ENCODE measurements around the gene ACR. TPM values are rescaled to one million over a fixed set of nuclear protein-coding genes. Genes with fewer than 3 reads are reported as not detected.

Gene ACR
- total and polyA plus RNA-seq, 2 of the 4 experiments (the other 2 are of a cell fraction): not detected

- intact Hi-C loops (cut with micrococcal nuclease) (no loop called here), dilution Hi-C loops (cut with HindIII; ENCODE audit: low sequenced_read_pairs, unreplicated experiment) (no loop called here), in situ Hi-C loops (cut with MboI; ENCODE audit: low sequenced_read_pairs) (no loop called here)
- H3K27ac ChIP-seq (ENCODE audit: insufficient read depth, low read length): no peak overlapping the region
- no peak overlapping the region for H4K91ac ChIP-seq (ENCODE audit: insufficient read depth, low read depth, low read length)
- H4K5ac ChIP-seq (ENCODE audit: low read depth, low read length): peak overlapping the region; percentile 40; the same call in 1 of the 2 replicates
- ChIA-PET CTCF (no interaction called here), POLR2A (ENCODE audit: unreplicated experiment) (no interaction called here)
- H2AFZ ChIP-seq (replicated peaks; ENCODE audit: low read length, poor library complexity): peak overlapping the region; percentile 86
- H3K27me3 ChIP-seq (ENCODE audit: control insufficient read depth, insufficient read depth, low read length): peaks cover 12% of the 10 kb centered on the region
- ATAC-seq (ENCODE audit: low read depth) (peak; percentile 86), DNase-seq (no peak)
- peaks cover 3 to 13% of the 10 kb centered on the region in 2 experiments; a peak in 2 of 4 replicates for H3K79me1 ChIP-seq (ENCODE audit: low read depth in 1 of 2, low read length in 2 of 2)
- H3K4me3 ChIP-seq (ENCODE audit: insufficient read depth, low read depth, low read length): peak overlapping the region; percentile 48
- no peak overlapping the region; the same call in 1 of the 2 replicates for H3K18ac ChIP-seq (ENCODE audit: low read depth, low read length)
- 0 out of 2 replicates have a peak overlapping the region, but pooled peaks have one; percentile 25 for H2AK5ac ChIP-seq (ENCODE audit: low read depth, low read length)
- H2AK9ac ChIP-seq (replicated peaks; ENCODE audit: low read depth, low read length, poor library complexity): peak overlapping the region; percentile 52
- peaks cover 4% of the 10 kb centered on the region for H3K4me1 ChIP-seq (ENCODE audit: control insufficient read depth, insufficient read depth, low read length)
- no peaks in the 10 kb centered on the region for H3K9me1 ChIP-seq (ENCODE audit: insufficient read depth, low read length)
- BruUV-seq (replicated peaks): no TSS peak
- H3K56ac ChIP-seq (ENCODE audit: extremely low read depth, insufficient read depth, low read length): no peak overlapping the region
- no peak overlapping the region for H2BK20ac ChIP-seq (ENCODE audit: low read depth, low read length)
- H2BK5ac ChIP-seq (ENCODE audit: low read depth, low read length, poor library complexity, severe bottlenecking): no peak overlapping the region
- H4K20me1 ChIP-seq (ENCODE audit: insufficient read depth, low read length): peaks cover 5% of the 10 kb centered on the region; the same call in 1 of the 2 replicates
- H3K9ac ChIP-seq (ENCODE audit: low read depth, low read length): peak overlapping the region; percentile 48; the same call in 1 of the 2 replicates
- no peak overlapping the region for H2BK15ac ChIP-seq (ENCODE audit: low read depth, low read length)
- H3K9me3 ChIP-seq (ENCODE audit: control insufficient read depth, insufficient read depth, low read length): no peaks in the 10 kb centered on the region
- no peak overlapping the region for H2BK120ac ChIP-seq (ENCODE audit: low read depth, low read length)
- peak overlapping the region; percentile 90 for H3K4me2 ChIP-seq (ENCODE audit: low read depth, low read length)
- no peak overlapping the region for H3K23ac ChIP-seq (ENCODE audit: low read depth, low read length)
- no peak overlapping the region for H3K14ac ChIP-seq (replicated peaks; ENCODE audit: low read depth, low read length)
- H4K8ac ChIP-seq (ENCODE audit: low read depth in 2 of 2, low read length in 2 of 2): peak overlapping the region in 1 of 2 experiments; percentile 64; a peak in 2 of 4 replicates
- no peak for TF ChIP-seq BHLHE40 (IDR thresholded peaks at IDR 0.05; ENCODE audit: low read depth, low read length)
- TF ChIP-seq CTCF (conservative IDR thresholded peaks at IDR 0.05; ENCODE audit: low read depth, low read length): peak; percentile 52
- no peak for TF ChIP-seq MAFK (IDR thresholded peaks at IDR 0.05; ENCODE audit: low read depth, low read length)
- TF ChIP-seq MXI1 (IDR thresholded peaks at IDR 0.05; ENCODE audit: borderline replicate concordance, low read depth, low read length): no peak
- no peak; the same call in 1 of the 2 replicates for TF ChIP-seq MAZ (IDR thresholded peaks at IDR 0.05; ENCODE audit: borderline replicate concordance, low read depth, low read length)
- TF ChIP-seq CHD1 (IDR thresholded peaks at IDR 0.05; ENCODE audit: low read depth, low read length): no peak
- peak; percentile 50 for TF ChIP-seq RAD21 (IDR thresholded peaks at IDR 0.05; ENCODE audit: low read length)
- TF ChIP-seq FOS (IDR thresholded peaks at IDR 0.05; ENCODE audit: low read depth, low read length): no peak
- no peak for TF ChIP-seq POLR2A (IDR thresholded peaks at IDR 0.05; ENCODE audit: low read depth, low read length)
- H3K36me3 ChIP-seq (ENCODE audit: control insufficient read depth, insufficient read depth, low read length): no peaks in the 10 kb centered on the region
- WGBS, 2 experiments (ENCODE audit: extremely low coverage in 2 of 2, insufficient read length in 1 of 2): 4% methylated on average over 9 of the region's 58 CpGs; no CpG with 5 or more reads in 1 of the 2 experiments
- no peak overlapping the region for H3K4ac ChIP-seq (ENCODE audit: low read depth, low read length)
These were observed 41.0 kb upstream of the ACR start for GRCh38 chr22:50696799-50697561.

Data from IMR-90 (cell line).